Astrocyte (in vitro differentiated cells and primary cell): ENCODE measurements around the gene TMUB1. TPM values are rescaled to one million over a fixed set of nuclear protein-coding genes. Genes with fewer than 3 reads are reported as not detected.

Experiments
- DNase-seq: peaks from one replicate; pipeline ENCODE4 v3.0.0-alpha.2; 2010; ENCODE audit warnings: low read depth
- FAIRE-seq: peaks from 2 replicates; lab custom pipeline; 2011; peaks lifted over from hg19 to GRCh38; lab: Jason Lieb, UNC
- H2AFZ ChIP-seq: 2 replicates; pipeline ENCODE4 v1.6.0; 2012; ENCODE audit warnings: low read depth, low read length, inconsistent platforms
- H3K27ac ChIP-seq: 2 replicates; pipeline ENCODE4 v1.5.1; 2011; ENCODE audit warnings: low read depth, low read length, inconsistent platforms
- H3K27me3 ChIP-seq: 2 replicates; pipeline ENCODE4 v1.6.0; 2011; ENCODE audit warnings: low read length, inconsistent platforms; ENCODE audit not compliant: insufficient read depth
- H3K36me3 ChIP-seq: 2 replicates; pipeline ENCODE4 v1.5.1; 2011; ENCODE audit warnings: low read length, inconsistent platforms; ENCODE audit not compliant: insufficient read depth
- H3K4me1 ChIP-seq: 2 replicates; pipeline ENCODE4 v1.5.1; 2011; ENCODE audit warnings: low read length, inconsistent platforms; ENCODE audit not compliant: insufficient read depth
- H3K4me2 ChIP-seq: 2 replicates; pipeline ENCODE4 v1.6.0; 2012; ENCODE audit warnings: low read length, inconsistent platforms
- H3K4me3 ChIP-seq: 2 replicates; pipeline ENCODE4 v1.5.1; 2011; ENCODE audit warnings: low read depth, mild to moderate bottlenecking, low read length, inconsistent platforms; ENCODE audit not compliant: insufficient read depth
- H3K79me2 ChIP-seq: 2 replicates; pipeline ENCODE4 v1.6.0; 2012; ENCODE audit warnings: mild to moderate bottlenecking, low read length, inconsistent platforms; ENCODE audit not compliant: insufficient read depth
- H3K9ac ChIP-seq: 2 replicates; pipeline ENCODE4 v1.6.0; 2012; ENCODE audit warnings: mild to moderate bottlenecking, low read length, inconsistent platforms
- H3K9me3 ChIP-seq: 2 replicates; pipeline ENCODE4 v1.5.1; 2012; ENCODE audit warnings: low read depth, mild to moderate bottlenecking, low read length, inconsistent platforms; ENCODE audit not compliant: insufficient read depth
- H4K20me1 ChIP-seq: 2 replicates; pipeline ENCODE4 v1.6.0; 2012; ENCODE audit warnings: low read length, inconsistent platforms; ENCODE audit not compliant: insufficient read depth
- H3K27ac Mint-ChIP-seq: one replicate; pipeline ENCODE4 v1.8.0; 2021; ENCODE audit warnings: mild to moderate bottlenecking, mixed read lengths; ENCODE audit not compliant: unreplicated experiment
- H3K27me3 Mint-ChIP-seq: one replicate; pipeline ENCODE4 v1.8.0; 2021; ENCODE audit warnings: low read depth, mixed read lengths; ENCODE audit not compliant: unreplicated experiment
- H3K36me3 Mint-ChIP-seq: one replicate; pipeline ENCODE4 v1.8.0; 2021; ENCODE audit warnings: low read depth, mixed read lengths; ENCODE audit not compliant: unreplicated experiment
- H3K4me1 Mint-ChIP-seq: one replicate; pipeline ENCODE4 v1.8.0; 2021; ENCODE audit warnings: low read depth, mixed read lengths; ENCODE audit not compliant: unreplicated experiment
- H3K4me3 Mint-ChIP-seq: one replicate; pipeline ENCODE4 v1.8.0; 2021; ENCODE audit warnings: mild to moderate bottlenecking, moderate library complexity, mixed read lengths; ENCODE audit not compliant: unreplicated experiment
- H3K9me3 Mint-ChIP-seq: one replicate; pipeline ENCODE4 v1.8.0; 2021; ENCODE audit warnings: mild to moderate bottlenecking, mixed read lengths; ENCODE audit not compliant: unreplicated experiment
- CTCF ChIP-seq: IDR thresholded peaks from 2 replicates; pipeline ENCODE4 v1.5.1; 2011; ENCODE audit warnings: low read depth, mild to moderate bottlenecking, inconsistent platforms, low read length, moderate library complexity; ENCODE audit not compliant: insufficient read depth
- EZH2 ChIP-seq: IDR thresholded peaks from 2 replicates; pipeline ENCODE4 v1.6.1; 2012; ENCODE audit warnings: mild to moderate bottlenecking, low read length, inconsistent platforms; ENCODE audit not compliant: insufficient read depth
- total RNA-seq: library from RNA; stranded (reverse); gene quantifications from 2 replicates; pipeline ENCODE4 v1.2.1, GENCODE V29; 2021

Gene TMUB1
- total RNA-seq, 1 donor from 2014 or later: 42.9 TPM

DNA sequence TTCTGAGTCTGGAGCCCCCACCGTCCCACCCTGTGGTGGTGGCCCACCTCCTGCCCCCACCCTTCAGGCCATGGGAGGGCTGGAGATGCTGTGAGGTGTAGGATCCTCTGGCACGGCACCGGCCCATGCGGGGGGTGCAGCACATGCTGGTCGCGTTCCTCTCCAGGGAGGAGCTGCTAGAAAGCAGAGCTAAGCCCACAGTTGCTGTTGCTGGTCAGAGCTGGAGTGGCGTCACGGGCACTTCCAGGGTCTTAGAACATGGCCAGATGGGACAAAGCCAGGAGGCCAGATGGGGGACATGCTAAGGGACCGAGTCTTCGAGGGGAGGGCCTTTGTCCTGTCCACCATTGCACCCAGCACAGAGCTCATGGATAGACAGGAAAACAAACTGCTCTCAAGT lies 24.6 kb upstream of the TMUB1 start:
- Histone ChIP-seq H3K4me1 (peaks cover 13% of the 10 kb centered on the region), H4K20me1 (peaks cover 94% of the 10 kb centered on the region), H3K36me3 (no peaks in the 10 kb centered on the region), H2AFZ (no peak overlapping the region), H3K27ac (no peak overlapping the region), H3K27me3 (no peaks in the 10 kb centered on the region), H3K9ac (no peak overlapping the region), H3K79me2 (peaks cover 68% of the 10 kb centered on the region), H3K4me2 (no peak overlapping the region), H3K9me3 (no peaks in the 10 kb centered on the region), H3K4me3 (no peak overlapping the region)
- no peak for TF ChIP-seq CTCF
- TF ChIP-seq EZH2: no peak
- Mint-ChIP-seq H3K4me1 (peaks cover 37% of the 10 kb centered on the region), H3K9me3 (no peaks in the 10 kb centered on the region), H3K4me3 (no peak overlapping the region), H3K27me3 (no peaks in the 10 kb centered on the region), H3K36me3 (peaks cover 3% of the 10 kb centered on the region), H3K27ac (no peak overlapping the region)
- DNase-seq (no peak), FAIRE-seq (no peak)

- FAIRE-seq (no peak), DNase-seq (peak; percentile 93)
- Histone ChIP-seq H3K27me3 (no peaks in the 10 kb centered on the region), H3K9me3 (no peaks in the 10 kb centered on the region), H3K4me1 (peaks cover 12% of the 10 kb centered on the region), H4K20me1 (peaks cover 94% of the 10 kb centered on the region), H3K4me3 (no peak overlapping the region), H3K4me2 (peak overlapping the region; percentile 71), H3K36me3 (no peaks in the 10 kb centered on the region), H3K27ac (no peak overlapping the region), H2AFZ (no peak overlapping the region), H3K9ac (peak overlapping the region; percentile 4), H3K79me2 (peaks cover 70% of the 10 kb centered on the region)
- H3K4me3 Mint-ChIP-seq: peak overlapping the region; percentile 34
- H3K27ac Mint-ChIP-seq: peak overlapping the region; percentile 20
- H3K36me3 Mint-ChIP-seq: peaks cover 3% of the 10 kb centered on the region
- no peaks in the 10 kb centered on the region for H3K27me3 Mint-ChIP-seq
- H3K9me3 Mint-ChIP-seq: no peaks in the 10 kb centered on the region
- H3K4me1 Mint-ChIP-seq: peaks cover 22% of the 10 kb centered on the region
- TF ChIP-seq CTCF (no peak), EZH2 (no peak)
Measured at GRCh38 chr7:151104411-151105235, 21.3 kb upstream of the TMUB1 start.

DNA sequence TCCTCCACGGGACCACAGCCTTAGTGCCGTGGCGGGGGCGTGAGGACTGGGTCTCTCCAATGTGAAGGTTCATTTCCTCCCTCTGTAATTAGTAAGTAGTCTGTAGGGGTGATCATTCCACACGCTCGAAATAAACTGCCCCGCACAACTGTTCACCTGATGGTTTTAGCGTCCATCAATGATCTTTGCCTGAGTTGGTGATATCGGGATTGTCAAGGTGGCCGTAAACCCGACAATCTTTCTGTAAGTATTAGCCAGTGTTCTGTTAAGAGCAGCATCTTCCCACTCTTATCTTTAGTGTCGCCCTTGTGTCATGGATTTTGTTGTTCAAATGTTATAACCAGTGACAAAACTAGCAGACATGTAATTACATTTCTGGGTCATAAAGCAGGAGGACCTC lies 20.7 kb upstream of the TMUB1 start:
- Mint-ChIP-seq H3K4me3 (no peak overlapping the region), H3K27ac (no peak overlapping the region), H3K4me1 (peaks cover 17% of the 10 kb centered on the region), H3K36me3 (peaks cover 3% of the 10 kb centered on the region), H3K27me3 (no peaks in the 10 kb centered on the region), H3K9me3 (no peaks in the 10 kb centered on the region)
- Histone ChIP-seq H3K27ac (no peak overlapping the region), H3K4me2 (no peak overlapping the region), H4K20me1 (peaks cover 92% of the 10 kb centered on the region), H3K36me3 (no peaks in the 10 kb centered on the region), H3K9me3 (no peaks in the 10 kb centered on the region), H2AFZ (no peak overlapping the region), H3K4me1 (peaks cover 12% of the 10 kb centered on the region), H3K4me3 (no peak overlapping the region), H3K79me2 (peaks cover 68% of the 10 kb centered on the region), H3K9ac (no peak overlapping the region), H3K27me3 (no peaks in the 10 kb centered on the region)
- FAIRE-seq (no peak), DNase-seq (no peak)
- TF ChIP-seq CTCF (no peak), EZH2 (no peak)
